ENCODE data around the gene DDI1. TPM values are rescaled to one million over a fixed set of nuclear protein-coding genes. Genes with fewer than 3 reads are reported as not detected.

The DDI1 gene
- total RNA-seq, 1 donor from 2014 or later: not detected

- DNase-seq (ENCODE audit: low spot score in 2 of 2, unreplicated experiment in 2 of 2): no peak
- peaks cover 3% of the 10 kb centered on the region for H3K36me3 Mint-ChIP-seq
- no peaks in the 10 kb centered on the region for H3K9me3 Mint-ChIP-seq
- no peak overlapping the region for H3K4me3 Mint-ChIP-seq
- peak overlapping the region; percentile 14 for H3K27ac Mint-ChIP-seq
- H3K27me3 Mint-ChIP-seq (ENCODE audit: low read depth): no peaks in the 10 kb centered on the region
- TF ChIP-seq CTCF (IDR thresholded peaks at IDR 0.05; ENCODE audit: unreplicated experiment): no peak
- H3K4me1 Mint-ChIP-seq: no peaks in the 10 kb centered on the region
Measured at GRCh38 chr11:104001561-104002056, 34.8 kb upstream of the DDI1 start.

- H3K36me3 Mint-ChIP-seq: peaks cover 2% of the 10 kb centered on the region
- DNase-seq (ENCODE audit: low spot score in 2 of 2, unreplicated experiment in 2 of 2): no peak
- no peaks in the 10 kb centered on the region for H3K9me3 Mint-ChIP-seq
- H3K4me3 Mint-ChIP-seq: no peak overlapping the region
- H3K27me3 Mint-ChIP-seq (ENCODE audit: low read depth): no peaks in the 10 kb centered on the region
- TF ChIP-seq CTCF (IDR thresholded peaks at IDR 0.05; ENCODE audit: unreplicated experiment): no peak
- H3K27ac Mint-ChIP-seq: no peak overlapping the region
- no peaks in the 10 kb centered on the region for H3K4me1 Mint-ChIP-seq
Measured at GRCh38 chr11:104003491-104003890, 32.9 kb upstream of the DDI1 start.

- H3K4me3 Mint-ChIP-seq: no peak overlapping the region
Measured at GRCh38 chr11:104005234-104005855, 31.1 kb upstream of the DDI1 start.

GRCh38 chr11:104009744-104010143 lies 26.7 kb upstream of the DDI1 start:
- no peak overlapping the region for H3K27ac Mint-ChIP-seq
- H3K9me3 Mint-ChIP-seq: peaks cover 14% of the 10 kb centered on the region
- no peak for DNase-seq (ENCODE audit: low spot score in 2 of 2, unreplicated experiment in 2 of 2)
- no peak for TF ChIP-seq CTCF (IDR thresholded peaks at IDR 0.05; ENCODE audit: unreplicated experiment)
- no peak overlapping the region for H3K4me3 Mint-ChIP-seq
- H3K36me3 Mint-ChIP-seq: peaks cover 13% of the 10 kb centered on the region
- peaks cover 7% of the 10 kb centered on the region for H3K4me1 Mint-ChIP-seq
- H3K27me3 Mint-ChIP-seq (ENCODE audit: low read depth): no peaks in the 10 kb centered on the region

More at GRCh38 chr11:104005234-104005855, 31.1 kb upstream of the DDI1 start:
- H3K4me1 Mint-ChIP-seq: no peaks in the 10 kb centered on the region
- DNase-seq (ENCODE audit: low spot score in 2 of 2, unreplicated experiment in 2 of 2): no peak
- H3K9me3 Mint-ChIP-seq: no peaks in the 10 kb centered on the region
- H3K27me3 Mint-ChIP-seq (ENCODE audit: low read depth): no peaks in the 10 kb centered on the region
- no peak overlapping the region for H3K27ac Mint-ChIP-seq
- no peak for TF ChIP-seq CTCF (IDR thresholded peaks at IDR 0.05; ENCODE audit: unreplicated experiment)
- H3K36me3 Mint-ChIP-seq: no peaks in the 10 kb centered on the region

- H3K27ac Mint-ChIP-seq: no peak overlapping the region
- no peaks in the 10 kb centered on the region for H3K27me3 Mint-ChIP-seq (ENCODE audit: low read depth)
- peaks cover 13% of the 10 kb centered on the region for H3K36me3 Mint-ChIP-seq
Measured at GRCh38 chr11:104011044-104011443, 25.4 kb upstream of the DDI1 start.

More at GRCh38 chr11:104011044-104011443, 25.4 kb upstream of the DDI1 start:
- DNase-seq (ENCODE audit: low spot score in 2 of 2, unreplicated experiment in 2 of 2): no peak
- Mint-ChIP-seq H3K9me3 (peaks cover 14% of the 10 kb centered on the region), H3K4me1 (peaks cover 7% of the 10 kb centered on the region), H3K4me3 (no peak overlapping the region)
- no peak for TF ChIP-seq CTCF (IDR thresholded peaks at IDR 0.05; ENCODE audit: unreplicated experiment)
